A549 (cell line): Measurements from ENCODE around the gene RABEP1. TPM values are rescaled to one million over a fixed set of nuclear protein-coding genes. Genes with fewer than 3 reads are reported as not detected.

Experiments
- ATAC-seq, 2 experiments: fragments of 200-7000 bp in 1 of 2; fragments of >200 bp in 1 of 2; cut with Nextera tagmentation in 1 of 2; cut with Tn5 transposase in 1 of 2; 3 replicates each; pipeline versions ENCODE4 v1.8.0 to v1.9.1; 2018 to 2020; ENCODE audit warnings: mild to moderate bottlenecking in 1 of 2, moderate library complexity in 1 of 2
- CTCF ChIA-PET: fragments of 300-600 bp; sonication (Branson Sonifier 250); formaldehyde crosslinking; extraction: SDS; loops from one replicate; lab custom pipeline; 2021; ENCODE audit warnings: antibody characterized with exemption, inconsistent platforms; lab: Yijun Ruan, JAX
- POLR2A ChIA-PET: fragments of 350-600 bp; formaldehyde crosslinking; extraction: SDS; loops from one replicate; lab custom pipeline; 2021; ENCODE audit warnings: antibody characterized with exemption, inconsistent platforms; lab: Yijun Ruan, JAX
- DNase-seq, 2 experiments: peaks; one replicate each; pipeline versions ENCODE4 v3.0.0 to v3.0.0-alpha.2; 2011 to 2016; ENCODE audit warnings: low read depth in 1 of 2, low spot score in 1 of 2
- FAIRE-seq: peaks from 2 replicates; lab custom pipeline; 2011; peaks lifted over from hg19 to GRCh38; lab: Jason Lieb, UNC
- H3K27ac ChIP-seq, 2 experiments: fragments of >200 bp; sonication (Bioruptor Twin); formaldehyde crosslinking; 3 replicates each; pipeline ENCODE4 v1.5.1; 2016 to 2017
- H3K4me1 ChIP-seq: fragments of >200 bp; sonication (Bioruptor Twin); formaldehyde crosslinking; 3 replicates; pipeline ENCODE4 v1.6.1; 2016
- H3K4me2 ChIP-seq: fragments of >200 bp; sonication (Bioruptor Twin); formaldehyde crosslinking; 3 replicates; pipeline ENCODE4 v1.6.1; 2016
- H3K4me3 ChIP-seq: fragments of >200 bp; sonication (Bioruptor Twin); formaldehyde crosslinking; 3 replicates; pipeline ENCODE4 v1.5.1; 2016
- H3K9me3 ChIP-seq: fragments of >200 bp; sonication (Bioruptor Twin); formaldehyde crosslinking; 3 replicates; pipeline ENCODE4 v1.6.1; 2016
- BCL3 ChIP-seq: fragments of >200 bp; sonication (Bioruptor Twin); formaldehyde crosslinking; IDR thresholded peaks from 3 replicates; pipeline ENCODE4 v1.6.1; 2016
- BHLHE40 ChIP-seq: IDR thresholded peaks from 2 replicates; pipeline ENCODE4 v1.6.1; 2012; ENCODE audit warnings: low read depth, low read length, inconsistent platforms
- FOSB ChIP-seq: fragments of 250-450 bp; sonication (Bioruptor Pico); IDR thresholded peaks from 2 replicates; pipeline ENCODE4 v1.5.0; 2020; ENCODE audit warnings: mild to moderate bottlenecking, moderate library complexity
- FOSL2 ChIP-seq, 2 experiments: fragments of 450-650 bp in 1 of 2; fragments of >200 bp in 1 of 2; sonication (Bioruptor Twin) in 1 of 2; formaldehyde crosslinking; IDR thresholded peaks; 2 replicates each; pipeline versions ENCODE4 v1.5.0 to v1.6.1; 2016 to 2020; ENCODE audit warnings: mild to moderate bottlenecking in 1 of 2, moderate library complexity in 1 of 2
- FOXS1 ChIP-seq: fragments of 250-450 bp; sonication (Bioruptor Pico); IDR thresholded peaks from 2 replicates; pipeline ENCODE4 v1.5.0; 2020; ENCODE audit warnings: mild to moderate bottlenecking, moderate library complexity
- HES2 ChIP-seq: fragments of >200 bp; sonication (Bioruptor Twin); formaldehyde crosslinking; IDR thresholded peaks from 2 replicates; pipeline ENCODE4 v1.6.1; 2016
- HOXA7 ChIP-seq: fragments of 250-450 bp; sonication (Bioruptor Pico); IDR thresholded peaks from 2 replicates; pipeline ENCODE4 v1.5.0; 2020; ENCODE audit warnings: mild to moderate bottlenecking, moderate library complexity
- KDM5A ChIP-seq: fragments of 200-600 bp; sonication (generic); IDR thresholded peaks from 2 replicates; pipeline ENCODE4 v1.6.1; 2016; ENCODE audit warnings: antibody characterized with exemption, mild to moderate bottlenecking
- MAFK ChIP-seq: fragments of 450-650 bp; IDR thresholded peaks from 2 replicates; pipeline ENCODE4 v1.6.1; 2014; ENCODE audit not compliant: partially characterized antibody
- MAZ ChIP-seq: fragments of 150-350 bp; IDR thresholded peaks from 2 replicates; pipeline ENCODE4 v1.6.1; 2014; ENCODE audit warnings: antibody characterized with exemption, low read depth, low read length, borderline replicate concordance
- MYC ChIP-seq: IDR thresholded peaks from 2 replicates; pipeline ENCODE4 v1.6.1; 2012; ENCODE audit warnings: mild to moderate bottlenecking, inconsistent platforms, low read length, improper control_type of control experiment, borderline replicate concordance
- NPAS2 ChIP-seq: fragments of 250-450 bp; sonication (Bioruptor Pico); IDR thresholded peaks from 2 replicates; pipeline ENCODE4 v1.8.0; 2022; ENCODE audit warnings: mild to moderate bottlenecking, moderate library complexity, borderline replicate concordance
- NR3C1 ChIP-seq: fragments of >200 bp; sonication (Bioruptor Twin); formaldehyde crosslinking; IDR thresholded peaks from 3 replicates; pipeline ENCODE4 v1.6.1; 2017
- PBX3 ChIP-seq: IDR thresholded peaks from 2 replicates; pipeline ENCODE4 v1.6.1; 2012
- POLR2A ChIP-seq: IDR thresholded peaks from 2 replicates; pipeline ENCODE4 v1.6.1; 2012; ENCODE audit warnings: mild to moderate bottlenecking, low read length
- RAD21 ChIP-seq, 2 experiments: fragments of >200 bp in 1 of 2; sonication (Bioruptor Twin) in 1 of 2; formaldehyde crosslinking in 1 of 2; IDR thresholded peaks in 1 of 2; conservative IDR thresholded peaks in 1 of 2; 2 replicates in 1 of 2; 3 replicates in 1 of 2; pipeline ENCODE4 v1.6.1; 2012 to 2018; ENCODE audit warnings: inconsistent platforms in 1 of 2
- REST ChIP-seq: fragments of 200-600 bp; sonication (generic); IDR thresholded peaks from 2 replicates; pipeline ENCODE4 v1.6.1; 2016; ENCODE audit warnings: antibody characterized with exemption, mild to moderate bottlenecking, moderate library complexity
- RNF2 ChIP-seq: fragments of 200-600 bp; sonication (generic); IDR thresholded peaks from 2 replicates; pipeline ENCODE4 v1.6.1; 2016; ENCODE audit warnings: low read depth, mild to moderate bottlenecking, antibody characterized with exemption, moderate library complexity, borderline replicate concordance
- SMC3 ChIP-seq: fragments of >200 bp; sonication (Bioruptor Twin); formaldehyde crosslinking; IDR thresholded peaks from 3 replicates; pipeline ENCODE4 v1.6.1; 2018; ENCODE audit warnings: inconsistent platforms
- TFCP2L1 ChIP-seq: fragments of 250-450 bp; sonication (Bioruptor Pico); IDR thresholded peaks from 2 replicates; pipeline ENCODE4 v1.5.0; 2021; ENCODE audit warnings: mild to moderate bottlenecking
- ZNF302 ChIP-seq: fragments of 250-450 bp; sonication (Bioruptor Pico); IDR thresholded peaks from 2 replicates; pipeline ENCODE4 v1.9.0; 2021; ENCODE audit warnings: inconsistent platforms, mild to moderate bottlenecking, moderate library complexity
- ZSCAN20 ChIP-seq: fragments of 250-450 bp; sonication (Bioruptor Pico); IDR thresholded peaks from 2 replicates; pipeline ENCODE4 v1.8.0; 2022; ENCODE audit warnings: mild to moderate bottlenecking, moderate library complexity
- whole genome bisulfite sequencing: methylation state at CpG from one replicate; pipeline ENCODE4 v1.1.6; 2017; ENCODE audit errors: missing lambda C conversion rate; 5-methylcytosine and 5-hydroxymethylcytosine counted together
- polyA plus RNA-seq, 4 experiments: library from polyadenylated mRNA; depleted of rRNA in 3 of 4; stranded (reverse); fragments of >200 nt; fragmentation: RNase III in 1 of 4; extraction: RNeasy Plus Mini Kit Qiagen cat#74134 plus additional on column Dnase treatment in 1 of 4; gene quantifications; 2 replicates in 3 of 4; 3 replicates in 1 of 4; pipeline ENCODE4 v1.2.3, GENCODE V29; 2011 to 2017
- TF ChIP-seq, protein P1 (sequence below): IDR thresholded peaks from 2 replicates; pipeline ENCODE4 v1.6.1; 2012; ENCODE audit warnings: low read depth, borderline replicate concordance

The RABEP1 gene
- polyA plus RNA-seq, 2 of the 4 experiments (the other 2 are of a cell fraction) = 44.7 to 65.5 TPM

- TF ChIP-seq FOSL2 (IDR thresholded peaks at IDR 0.05) (no peak), FOSL2 (CRISPR knock-in tag; IDR thresholded peaks at IDR 0.05) (no peak), FOSB (CRISPR knock-in tag) (no peak), PBX3 (no peak), NR3C1 (no peak), MYC (no peak)
Measured at GRCh38 chr17:5262416-5262991, 19.6 kb upstream of the RABEP1 start (continued).

- POLR2A ChIA-PET = no interaction called here
- TF ChIP-seq MAFK (peak; percentile 18), KDM5A (no peak)
- Histone ChIP-seq H3K9me3 (0 out of 3 replicates have a peak, but pooled peaks cover 12% of the 10 kb centered on the region), H3K4me3 (no peak overlapping the region), H3K27ac (no peak overlapping the region), H3K4me2 (no peak overlapping the region), H3K4me1 (no peaks in the 10 kb centered on the region)
- no peak for DNase-seq
- no peak for ATAC-seq
- WGBS = 81% methylated on average over 6 of the region's 6 CpGs
- CTCF ChIA-PET = interaction anchor here (0.7 to 4.3 kb wide), 5 partner anchors 14 to 421 kb away, joined by 3 to 21 read pairs (median 4); partner anchors contain the start of gene C1QBP
- no peak for FAIRE-seq
Measured at GRCh38 chr17:5263441-5263840, 18.6 kb upstream of the RABEP1 start.

- POLR2A ChIA-PET = interaction anchor here (0.6 kb wide), 1 partner anchor 67 kb away, joined by 3 read pairs; no protein-coding TSS in a partner anchor
Measured at GRCh38 chr17:5264893-5265292, 17.2 kb upstream of the RABEP1 start.

More at GRCh38 chr17:5264893-5265292, 17.2 kb upstream of the RABEP1 start:
- no peaks in the 10 kb centered on the region for H3K4me1 ChIP-seq
- H3K9me3 ChIP-seq = 0 out of 3 replicates have a peak, but pooled peaks cover 12% of the 10 kb centered on the region
- DNase-seq (no peak), FAIRE-seq (no peak), ATAC-seq (peak in 1 of 2 experiments; percentile 34; a peak in 3 of 6 replicates)
- no peak overlapping the region for H3K4me3 ChIP-seq
- no peak overlapping the region for H3K4me2 ChIP-seq
- no peak overlapping the region for H3K27ac ChIP-seq
- CTCF ChIA-PET = interaction anchor here (1.1 to 4.3 kb wide), 4 partner anchors 15 to 34 kb away, joined by 4 to 21 read pairs (median 6); partner anchors contain the start of gene RABEP1
- 47% methylated on average over 3 of the region's 3 CpGs for WGBS
- no peak for TF ChIP-seq FOSL2 (IDR thresholded peaks at IDR 0.05)
- no peak for TF ChIP-seq FOSL2 (CRISPR knock-in tag; IDR thresholded peaks at IDR 0.05)
- TF ChIP-seq POLR2A = no peak
- no peak for TF ChIP-seq ZNF302 (CRISPR knock-in tag)
- TF ChIP-seq HOXA7 = no peak
- TF ChIP-seq FOXS1 (CRISPR knock-in tag) = no peak
- TF ChIP-seq MAZ = no peak
- TF ChIP-seq ZSCAN20 = no peak
- no peak for TF ChIP-seq RAD21 (conservative IDR thresholded peaks at IDR 0.05 in 1 of 2, IDR thresholded peaks at IDR 0.05 in 1 of 2)
- TF ChIP-seq BHLHE40 = no peak
- no peak for TF ChIP-seq MYC
- TF ChIP-seq REST = no peak
- TF ChIP-seq, protein P1, sequence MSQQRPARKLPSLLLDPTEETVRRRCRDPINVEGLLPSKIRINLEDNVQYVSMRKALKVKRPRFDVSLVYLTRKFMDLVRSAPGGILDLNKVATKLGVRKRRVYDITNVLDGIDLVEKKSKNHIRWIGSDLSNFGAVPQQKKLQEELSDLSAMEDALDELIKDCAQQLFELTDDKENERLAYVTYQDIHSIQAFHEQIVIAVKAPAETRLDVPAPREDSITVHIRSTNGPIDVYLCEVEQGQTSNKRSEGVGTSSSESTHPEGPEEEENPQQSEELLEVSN = no peak
- no peak for TF ChIP-seq RNF2
- TF ChIP-seq SMC3 = no peak
- TF ChIP-seq PBX3 = no peak
- no peak for TF ChIP-seq KDM5A
- no peak for TF ChIP-seq NPAS2 (CRISPR knock-in tag)
- TF ChIP-seq TFCP2L1 (CRISPR knock-in tag) = no peak
- no peak for TF ChIP-seq BCL3
- TF ChIP-seq HES2 = no peak
